ENCODE results near the gene TTYH2.

TTYH2 gene

DNA sequence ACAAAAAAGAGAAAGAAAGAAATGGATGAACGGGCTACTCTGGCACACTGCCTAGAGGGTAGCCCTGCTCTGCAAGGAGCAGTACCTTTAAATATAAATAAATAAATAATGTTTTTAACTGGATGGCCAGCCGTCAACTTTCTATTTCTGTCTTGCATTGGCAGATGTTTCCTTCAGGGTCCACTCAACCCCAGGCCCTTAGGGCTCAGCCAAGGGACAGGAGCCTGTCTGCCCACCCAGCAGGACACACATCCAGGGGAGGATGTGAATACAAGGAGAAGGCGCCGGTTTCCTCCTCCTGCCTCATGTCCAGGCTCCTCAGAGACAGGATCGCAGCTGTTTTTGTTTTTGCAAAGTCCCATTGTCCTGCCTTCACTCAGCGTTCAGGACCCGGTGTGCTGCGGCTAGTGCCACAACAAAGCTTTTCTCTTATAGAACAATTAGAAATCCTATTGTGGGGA lies 22.6 kb downstream of the TTYH2 start:
- Histone ChIP-seq H3K27ac (ENCODE audit: low read depth, low read length) (no peak overlapping the region), H3K36me3 (ENCODE audit: insufficient read depth, low read length) (no peaks in the 10 kb centered on the region), H3K27me3 (ENCODE audit: insufficient read depth, low read length) (no peaks in the 10 kb centered on the region), H3K4me1 (ENCODE audit: control insufficient read depth, insufficient read depth, low read length, unreplicated experiment) (peaks cover 7% of the 10 kb centered on the region), H3K79me2 (ENCODE audit: control insufficient read depth, insufficient read depth, low read length, unreplicated experiment) (no peaks in the 10 kb centered on the region), H2AFZ (ENCODE audit: low read length, unreplicated experiment) (no peak overlapping the region), H3K4me3 (ENCODE audit: low read depth, low read length) (no peak overlapping the region)

DNA sequence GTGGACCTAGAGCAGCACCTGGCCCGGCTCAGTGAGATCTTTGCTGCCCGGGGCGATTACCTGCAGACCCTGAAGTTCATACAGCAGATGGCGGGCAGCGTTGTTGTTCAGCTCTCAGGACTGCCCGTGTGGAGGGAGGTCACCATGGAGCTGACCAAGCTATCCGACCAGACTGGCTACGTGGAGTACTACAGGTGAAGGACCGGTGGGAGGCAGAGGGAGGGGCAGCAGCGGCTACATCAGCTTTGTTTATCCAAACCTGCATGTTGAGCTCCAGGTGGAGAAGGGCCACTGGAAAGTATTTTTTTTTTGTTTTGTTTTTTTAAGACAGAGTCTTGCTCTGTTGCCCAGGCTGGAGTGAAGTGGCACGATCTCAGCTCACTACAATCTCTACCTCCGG lies 23.9 kb downstream of the TTYH2 start:
- no peak overlapping the region for H3K27ac ChIP-seq (ENCODE audit: low read depth, low read length)
- H3K36me3 ChIP-seq (ENCODE audit: insufficient read depth, low read length): no peaks in the 10 kb centered on the region
- peaks cover 12% of the 10 kb centered on the region for H3K4me1 ChIP-seq (ENCODE audit: control insufficient read depth, insufficient read depth, low read length, unreplicated experiment)
- no peaks in the 10 kb centered on the region for H3K79me2 ChIP-seq (ENCODE audit: control insufficient read depth, insufficient read depth, low read length, unreplicated experiment)
- no peak overlapping the region for H2AFZ ChIP-seq (ENCODE audit: low read length, unreplicated experiment)
- peaks cover 6% of the 10 kb centered on the region; the same call in 1 of the 2 replicates for H3K27me3 ChIP-seq (ENCODE audit: insufficient read depth, low read length)
- no peak overlapping the region for H3K4me3 ChIP-seq (ENCODE audit: low read depth, low read length)

DNA sequence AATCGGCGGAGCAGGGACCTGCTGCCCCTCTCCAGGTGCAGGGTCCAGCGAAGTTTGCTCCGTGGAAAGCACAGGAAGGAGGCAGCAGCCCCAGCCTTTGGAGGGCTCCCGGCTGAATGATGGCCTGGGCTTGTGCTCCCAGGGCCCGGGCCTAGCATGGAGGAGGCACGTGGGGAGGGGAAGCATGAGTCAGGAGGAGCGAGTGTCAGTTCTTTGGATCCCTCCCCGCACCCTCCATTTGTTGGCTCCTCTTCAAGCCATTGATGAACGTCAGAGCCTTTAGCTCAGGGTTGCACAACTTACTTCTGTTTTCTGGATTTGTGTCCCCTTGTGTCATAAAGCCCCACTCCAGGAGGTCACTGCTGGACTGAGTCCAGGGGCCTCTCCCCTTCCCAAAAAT lies 25.8 kb downstream of the TTYH2 start:
- Histone ChIP-seq H3K4me1 (ENCODE audit: control insufficient read depth, insufficient read depth, low read length, unreplicated experiment) (peaks cover 12% of the 10 kb centered on the region), H3K4me3 (ENCODE audit: low read depth, low read length) (no peak overlapping the region), H3K79me2 (ENCODE audit: control insufficient read depth, insufficient read depth, low read length, unreplicated experiment) (no peaks in the 10 kb centered on the region), H3K27me3 (ENCODE audit: insufficient read depth, low read length) (peaks cover 6% of the 10 kb centered on the region; the same call in 1 of the 2 replicates), H3K27ac (ENCODE audit: low read depth, low read length) (no peak overlapping the region), H3K36me3 (ENCODE audit: insufficient read depth, low read length) (no peaks in the 10 kb centered on the region), H2AFZ (ENCODE audit: low read length, unreplicated experiment) (no peak overlapping the region)

DNA sequence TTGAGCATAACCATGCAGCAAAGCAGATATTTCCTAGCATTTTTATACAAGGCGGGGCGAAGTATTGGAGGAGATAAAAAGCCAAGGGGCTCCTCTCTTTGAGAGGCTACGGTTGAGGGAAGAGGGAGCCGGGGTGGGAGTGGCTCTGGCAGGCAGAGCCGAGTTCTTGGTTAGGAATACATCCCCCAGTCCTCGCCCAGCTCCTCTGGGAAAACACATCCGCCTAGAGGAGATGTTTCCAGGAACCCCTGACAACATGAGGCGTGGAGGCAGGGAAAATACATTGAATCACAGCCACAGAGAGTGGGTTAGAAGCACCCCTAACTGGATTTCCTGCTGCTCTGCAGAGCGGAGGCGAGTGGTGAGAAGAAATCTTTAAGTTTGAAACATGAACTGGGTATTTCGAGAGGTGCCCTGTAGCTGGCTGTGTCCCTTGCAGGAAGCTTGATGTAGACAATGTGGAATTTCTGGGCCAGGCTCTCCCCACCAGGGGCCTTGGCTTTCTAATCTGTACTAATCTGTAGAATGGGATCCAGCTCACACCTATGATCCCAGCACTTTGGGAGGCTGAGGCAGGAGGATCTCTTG lies 27.3 kb downstream of the TTYH2 start:
- H3K27ac ChIP-seq (ENCODE audit: low read depth, low read length): no peak overlapping the region
- H3K36me3 ChIP-seq (ENCODE audit: insufficient read depth, low read length): no peaks in the 10 kb centered on the region
- no peaks in the 10 kb centered on the region for H3K79me2 ChIP-seq (ENCODE audit: control insufficient read depth, insufficient read depth, low read length, unreplicated experiment)
- no peak overlapping the region for H2AFZ ChIP-seq (ENCODE audit: low read length, unreplicated experiment)
- H3K27me3 ChIP-seq (ENCODE audit: insufficient read depth, low read length): peaks cover 6% of the 10 kb centered on the region; the same call in 1 of the 2 replicates
- H3K4me3 ChIP-seq (ENCODE audit: low read depth, low read length): no peak overlapping the region
- H3K4me1 ChIP-seq (ENCODE audit: control insufficient read depth, insufficient read depth, low read length, unreplicated experiment): peaks cover 12% of the 10 kb centered on the region

DNA sequence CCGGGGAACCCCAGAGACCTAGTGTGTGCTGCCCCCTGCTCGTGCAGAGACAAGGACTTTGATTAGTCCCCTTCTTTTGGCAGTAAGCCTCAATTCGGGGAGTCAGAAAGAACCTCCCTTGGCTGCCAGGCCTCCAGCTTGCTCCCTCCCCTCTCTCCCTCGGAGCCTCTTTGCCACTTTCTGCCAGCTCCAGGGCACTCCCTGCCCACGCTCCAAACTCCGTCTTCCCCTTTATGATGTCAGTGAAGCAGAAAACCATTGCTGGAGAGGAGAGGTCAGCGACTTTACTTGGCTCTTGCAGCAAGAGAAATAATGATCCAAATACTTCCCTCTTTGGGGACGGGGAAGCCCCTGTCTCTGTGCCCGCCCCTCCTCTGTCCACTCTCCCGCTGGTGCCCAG lies 28.1 kb downstream of the TTYH2 start:
- Histone ChIP-seq H3K4me3 (ENCODE audit: low read depth, low read length) (no peak overlapping the region), H3K4me1 (ENCODE audit: control insufficient read depth, insufficient read depth, low read length, unreplicated experiment) (peaks cover 12% of the 10 kb centered on the region), H3K27ac (ENCODE audit: low read depth, low read length) (no peak overlapping the region), H2AFZ (ENCODE audit: low read length, unreplicated experiment) (no peak overlapping the region), H3K79me2 (ENCODE audit: control insufficient read depth, insufficient read depth, low read length, unreplicated experiment) (no peaks in the 10 kb centered on the region), H3K36me3 (ENCODE audit: insufficient read depth, low read length) (no peaks in the 10 kb centered on the region), H3K27me3 (ENCODE audit: insufficient read depth, low read length) (peaks cover 6% of the 10 kb centered on the region; the same call in 1 of the 2 replicates)

DNA sequence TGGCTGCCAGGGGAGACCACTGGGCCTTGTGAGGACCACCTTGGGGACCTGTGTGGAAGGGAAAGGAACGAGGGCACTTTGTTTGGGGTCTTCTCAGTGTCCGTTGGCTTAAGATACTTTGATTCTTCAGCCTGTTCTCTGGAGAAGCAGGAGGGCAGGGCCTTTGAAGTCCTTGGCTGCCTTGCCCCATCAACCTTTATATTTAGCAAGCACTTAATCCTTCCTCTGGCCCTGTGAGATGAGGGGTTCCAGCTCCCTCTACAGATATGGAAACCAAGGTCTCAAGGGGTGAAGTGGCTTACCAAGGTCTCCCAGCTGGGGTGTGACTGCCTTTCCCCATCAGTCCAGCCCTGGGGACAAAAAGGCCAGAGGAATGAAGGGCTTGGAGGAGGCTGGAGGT lies 28.5 kb downstream of the TTYH2 start:
- H3K27ac ChIP-seq (ENCODE audit: low read depth, low read length): no peak overlapping the region
- H3K79me2 ChIP-seq (ENCODE audit: control insufficient read depth, insufficient read depth, low read length, unreplicated experiment): no peaks in the 10 kb centered on the region
- H3K36me3 ChIP-seq (ENCODE audit: insufficient read depth, low read length): no peaks in the 10 kb centered on the region
- H2AFZ ChIP-seq (ENCODE audit: low read length, unreplicated experiment): no peak overlapping the region
- H3K4me3 ChIP-seq (ENCODE audit: low read depth, low read length): no peak overlapping the region
- peaks cover 12% of the 10 kb centered on the region for H3K4me1 ChIP-seq (ENCODE audit: control insufficient read depth, insufficient read depth, low read length, unreplicated experiment)
- H3K27me3 ChIP-seq (ENCODE audit: insufficient read depth, low read length): peaks cover 6% of the 10 kb centered on the region; the same call in 1 of the 2 replicates

DNA sequence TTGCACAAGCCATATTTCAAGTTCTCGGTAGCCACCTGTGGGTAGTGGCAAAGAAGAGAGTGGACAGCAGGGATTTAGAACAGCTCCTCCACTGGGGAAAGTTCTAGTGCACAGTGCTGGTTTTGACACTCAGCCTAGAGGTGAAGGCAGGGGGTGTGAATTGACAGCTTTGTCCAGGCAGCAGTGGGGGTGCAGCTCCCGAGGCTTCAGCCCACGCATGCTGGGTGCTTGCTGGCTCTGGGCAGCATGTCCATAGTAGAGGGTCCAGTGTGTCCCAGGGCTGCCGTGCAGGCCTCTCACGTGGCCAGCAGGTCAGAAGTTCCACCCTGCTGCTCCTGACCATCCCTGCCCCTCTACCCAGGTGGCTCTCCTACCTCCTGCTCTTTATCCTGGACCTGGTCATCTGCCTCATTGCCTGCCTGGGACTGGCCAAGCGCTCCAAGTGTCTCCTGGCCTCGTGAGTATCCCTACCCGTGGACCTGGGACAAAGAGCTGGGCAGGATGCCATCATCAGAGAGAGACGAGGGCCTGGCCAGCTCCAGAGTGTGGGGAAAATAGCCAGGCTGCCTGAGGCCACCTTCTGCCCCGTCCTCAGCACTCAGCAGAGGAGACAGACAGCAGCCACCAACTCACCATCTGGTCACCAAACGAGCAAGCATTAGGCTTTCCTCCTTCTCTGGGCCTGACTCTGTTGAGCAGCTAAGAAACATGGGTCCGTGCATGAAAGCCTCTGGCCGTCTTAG lies 29.8 kb downstream of the TTYH2 start:
- Histone ChIP-seq H3K27me3 (ENCODE audit: insufficient read depth, low read length) (peaks cover 6% of the 10 kb centered on the region; the same call in 1 of the 2 replicates), H3K79me2 (ENCODE audit: control insufficient read depth, insufficient read depth, low read length, unreplicated experiment) (no peaks in the 10 kb centered on the region), H2AFZ (ENCODE audit: low read length, unreplicated experiment) (no peak overlapping the region), H3K27ac (ENCODE audit: low read depth, low read length) (no peak overlapping the region), H3K36me3 (ENCODE audit: insufficient read depth, low read length) (no peaks in the 10 kb centered on the region), H3K4me1 (ENCODE audit: control insufficient read depth, insufficient read depth, low read length, unreplicated experiment) (peaks cover 12% of the 10 kb centered on the region), H3K4me3 (ENCODE audit: low read depth, low read length) (no peak overlapping the region)

DNA sequence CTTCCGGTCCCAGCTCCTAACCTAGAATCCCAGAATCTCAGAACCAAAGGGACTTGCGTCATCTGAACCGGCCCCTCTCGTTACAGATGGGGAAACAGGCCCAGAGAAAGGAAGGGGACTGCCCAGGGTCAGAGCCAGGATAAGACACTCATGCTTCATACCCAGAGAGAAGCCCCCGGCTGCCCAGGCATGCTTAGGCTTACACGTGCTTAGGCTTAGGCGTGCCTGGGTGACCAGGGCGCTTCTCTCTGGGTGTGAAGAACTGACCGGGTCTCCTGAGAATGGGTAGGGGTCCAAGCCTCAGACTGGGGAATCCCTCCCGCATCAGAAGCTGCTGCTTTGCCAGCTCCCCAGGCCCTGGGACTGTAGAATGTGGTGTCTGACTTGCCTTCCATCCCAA lies 30.8 kb downstream of the TTYH2 start:
- no peak overlapping the region for H2AFZ ChIP-seq (ENCODE audit: low read length, unreplicated experiment)
- H3K79me2 ChIP-seq (ENCODE audit: control insufficient read depth, insufficient read depth, low read length, unreplicated experiment): no peaks in the 10 kb centered on the region
- H3K27ac ChIP-seq (ENCODE audit: low read depth, low read length): no peak overlapping the region
- no peak overlapping the region for H3K4me3 ChIP-seq (ENCODE audit: low read depth, low read length)
- H3K4me1 ChIP-seq (ENCODE audit: control insufficient read depth, insufficient read depth, low read length, unreplicated experiment): peaks cover 10% of the 10 kb centered on the region
- H3K36me3 ChIP-seq (ENCODE audit: insufficient read depth, low read length): no peaks in the 10 kb centered on the region
- H3K27me3 ChIP-seq (ENCODE audit: insufficient read depth, low read length): peaks cover 6% of the 10 kb centered on the region; the same call in 1 of the 2 replicates

DNA sequence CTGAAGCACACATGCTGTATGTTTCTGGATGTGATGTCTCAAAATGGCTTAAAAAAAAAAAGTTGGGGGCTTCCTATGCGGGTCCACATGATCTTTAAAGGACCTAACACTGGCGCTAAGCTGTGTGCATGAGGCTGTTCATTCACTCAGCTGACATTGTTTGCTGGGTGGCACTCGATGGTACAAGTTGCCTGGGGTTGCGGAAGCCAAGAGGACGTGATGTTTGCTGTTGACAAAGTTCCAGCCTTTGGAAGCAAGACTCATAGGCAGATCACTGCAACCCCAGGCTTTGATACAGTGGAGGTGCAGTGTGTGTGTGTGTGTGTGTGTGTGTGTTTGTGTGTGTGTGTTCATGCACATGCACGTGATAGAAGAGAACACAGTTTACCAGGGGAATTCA lies 31.2 kb downstream of the TTYH2 start:
- peaks cover 6% of the 10 kb centered on the region; the same call in 1 of the 2 replicates for H3K27me3 ChIP-seq (ENCODE audit: insufficient read depth, low read length)
- H3K27ac ChIP-seq (ENCODE audit: low read depth, low read length): no peak overlapping the region
- no peak overlapping the region for H3K4me3 ChIP-seq (ENCODE audit: low read depth, low read length)
- H3K4me1 ChIP-seq (ENCODE audit: control insufficient read depth, insufficient read depth, low read length, unreplicated experiment): peaks cover 7% of the 10 kb centered on the region
- no peak overlapping the region for H2AFZ ChIP-seq (ENCODE audit: low read length, unreplicated experiment)
- H3K79me2 ChIP-seq (ENCODE audit: control insufficient read depth, insufficient read depth, low read length, unreplicated experiment): no peaks in the 10 kb centered on the region
- H3K36me3 ChIP-seq (ENCODE audit: insufficient read depth, low read length): no peaks in the 10 kb centered on the region

DNA sequence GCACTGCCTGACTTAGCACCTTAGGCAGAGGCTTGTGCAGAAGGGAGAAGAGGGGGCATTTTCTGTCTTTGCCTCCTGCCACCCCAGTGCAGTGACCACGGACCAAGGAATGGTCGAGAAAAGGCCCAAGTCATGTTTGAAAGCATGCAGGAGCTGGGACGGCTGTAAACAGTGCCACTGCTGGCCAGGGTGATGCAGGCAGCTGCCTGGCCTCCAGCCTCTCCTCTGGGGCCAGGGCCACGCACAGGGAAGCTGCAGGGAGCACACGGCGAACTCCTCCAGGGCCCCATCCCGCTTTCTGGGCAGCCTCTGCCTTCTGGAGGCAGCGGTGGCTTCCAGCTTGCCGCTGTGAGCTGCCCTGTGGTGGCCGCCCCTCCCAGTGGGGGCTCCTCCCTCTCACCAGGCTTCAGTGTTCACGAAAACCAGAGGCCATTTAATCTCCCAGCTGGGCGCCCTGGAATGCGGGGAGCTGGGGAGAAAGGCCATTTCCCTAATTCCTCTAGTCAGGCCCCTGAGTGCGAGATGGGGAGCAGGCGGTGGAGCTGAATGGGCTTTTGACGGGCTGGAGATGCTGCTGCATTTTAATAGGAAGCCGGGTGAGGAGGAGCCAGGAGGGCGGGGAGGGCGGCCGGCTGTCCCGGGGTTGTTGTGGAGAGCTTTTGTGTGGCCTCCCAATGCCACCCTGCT lies 31.9 kb downstream of the TTYH2 start:
- no peaks in the 10 kb centered on the region for H3K36me3 ChIP-seq (ENCODE audit: insufficient read depth, low read length)
- peaks cover 6% of the 10 kb centered on the region; the same call in 1 of the 2 replicates for H3K27me3 ChIP-seq (ENCODE audit: insufficient read depth, low read length)
- no peak overlapping the region for H3K27ac ChIP-seq (ENCODE audit: low read depth, low read length)
- no peaks in the 10 kb centered on the region for H3K79me2 ChIP-seq (ENCODE audit: control insufficient read depth, insufficient read depth, low read length, unreplicated experiment)
- H3K4me1 ChIP-seq (ENCODE audit: control insufficient read depth, insufficient read depth, low read length, unreplicated experiment): peaks cover 5% of the 10 kb centered on the region
- no peak overlapping the region for H3K4me3 ChIP-seq (ENCODE audit: low read depth, low read length)
- no peak overlapping the region for H2AFZ ChIP-seq (ENCODE audit: low read length, unreplicated experiment)
